ENCODE measurements around the gene PLEKHG2. TPM values are rescaled to one million over a fixed set of nuclear protein-coding genes. Genes with fewer than 3 reads are reported as not detected.

The PLEKHG2 gene
- total RNA-seq, 1 donor, result 25.0 TPM

DNA sequence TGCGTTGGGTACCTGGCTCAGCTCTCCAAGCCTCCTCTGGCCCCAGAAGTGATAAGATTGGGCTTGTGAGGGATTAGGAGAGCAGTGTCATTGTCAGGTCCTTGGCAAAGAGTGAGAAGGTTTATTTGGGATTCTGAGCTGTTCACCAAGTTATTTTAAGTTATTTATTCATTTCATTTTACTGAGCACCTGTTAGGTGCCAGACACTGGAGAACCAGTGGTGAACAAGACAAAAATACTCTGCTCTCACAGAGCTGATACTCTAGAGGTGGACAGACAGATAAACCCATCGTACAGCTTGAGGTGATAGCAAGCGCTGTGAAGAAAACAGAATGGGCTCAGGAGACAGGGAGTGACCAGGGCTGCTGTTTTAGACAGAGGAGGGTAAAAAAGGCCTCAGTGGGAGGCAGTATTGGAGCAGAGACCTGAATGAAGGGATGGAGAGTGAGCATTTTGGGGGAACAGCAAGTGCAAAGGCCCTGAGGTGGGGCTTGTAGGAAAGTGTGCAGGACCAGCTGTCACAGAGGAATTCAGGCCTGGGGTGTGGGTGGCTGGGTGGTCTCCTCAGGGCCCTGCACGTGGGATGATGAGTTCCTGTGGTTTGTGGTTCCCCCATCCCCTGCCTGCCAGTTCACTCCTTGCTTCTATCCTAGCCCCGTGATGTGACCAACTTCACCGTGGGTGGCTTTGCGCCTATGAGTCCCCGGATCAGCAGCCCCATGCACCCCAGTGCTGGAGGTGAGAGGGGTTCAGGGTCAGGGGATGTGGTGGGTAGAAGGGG is 59.5 kb downstream of the PLEKHG2 start:
- no peak for DNase-seq (ENCODE audit: low read depth)
- TF ChIP-seq, protein P1, sequence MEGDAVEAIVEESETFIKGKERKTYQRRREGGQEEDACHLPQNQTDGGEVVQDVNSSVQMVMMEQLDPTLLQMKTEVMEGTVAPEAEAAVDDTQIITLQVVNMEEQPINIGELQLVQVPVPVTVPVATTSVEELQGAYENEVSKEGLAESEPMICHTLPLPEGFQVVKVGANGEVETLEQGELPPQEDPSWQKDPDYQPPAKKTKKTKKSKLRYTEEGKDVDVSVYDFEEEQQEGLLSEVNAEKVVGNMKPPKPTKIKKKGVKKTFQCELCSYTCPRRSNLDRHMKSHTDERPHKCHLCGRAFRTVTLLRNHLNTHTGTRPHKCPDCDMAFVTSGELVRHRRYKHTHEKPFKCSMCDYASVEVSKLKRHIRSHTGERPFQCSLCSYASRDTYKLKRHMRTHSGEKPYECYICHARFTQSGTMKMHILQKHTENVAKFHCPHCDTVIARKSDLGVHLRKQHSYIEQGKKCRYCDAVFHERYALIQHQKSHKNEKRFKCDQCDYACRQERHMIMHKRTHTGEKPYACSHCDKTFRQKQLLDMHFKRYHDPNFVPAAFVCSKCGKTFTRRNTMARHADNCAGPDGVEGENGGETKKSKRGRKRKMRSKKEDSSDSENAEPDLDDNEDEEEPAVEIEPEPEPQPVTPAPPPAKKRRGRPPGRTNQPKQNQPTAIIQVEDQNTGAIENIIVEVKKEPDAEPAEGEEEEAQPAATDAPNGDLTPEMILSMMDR (IDR thresholded peaks at IDR 0.05; ENCODE audit: insufficient read depth, low read depth, low read length), result no peak
- H3K4me3 ChIP-seq (ENCODE audit: low read depth, low read length), result no peak overlapping the region

DNA sequence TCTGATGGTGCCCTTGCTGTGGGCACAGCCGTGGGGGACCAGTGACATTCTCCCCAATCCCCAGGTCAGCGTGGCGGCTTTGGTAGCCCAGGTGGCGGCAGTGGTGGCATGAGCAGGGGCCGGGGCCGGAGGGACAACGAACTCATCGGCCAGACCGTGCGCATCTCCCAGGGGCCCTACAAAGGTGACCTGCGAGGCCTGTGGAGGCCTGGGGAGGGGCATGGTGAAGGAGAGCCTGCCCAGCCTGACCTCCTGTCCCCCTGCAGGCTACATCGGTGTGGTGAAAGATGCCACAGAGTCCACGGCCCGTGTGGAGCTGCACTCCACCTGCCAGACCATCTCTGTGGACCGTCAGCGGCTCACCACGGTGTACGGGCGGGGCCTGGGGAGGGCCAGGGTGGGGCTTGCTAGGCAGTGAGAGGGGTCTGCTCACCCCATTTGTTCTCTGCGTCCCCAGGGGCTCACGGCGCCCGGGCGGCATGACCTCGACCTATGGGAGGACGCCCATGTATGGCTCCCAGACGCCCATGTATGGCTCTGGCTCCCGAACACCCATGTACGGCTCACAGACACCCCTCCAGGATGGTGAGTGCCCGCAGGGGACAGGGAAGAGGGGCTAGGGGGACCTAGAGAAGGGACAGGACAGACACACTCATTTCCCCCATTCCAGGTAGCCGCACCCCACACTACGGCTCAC is 60.4 kb downstream of the PLEKHG2 start:
- TF ChIP-seq, protein P1 (IDR thresholded peaks at IDR 0.05; ENCODE audit: insufficient read depth, low read depth, low read length), result no peak
- H3K4me3 ChIP-seq (ENCODE audit: low read depth, low read length), result no peak overlapping the region
- DNase-seq (ENCODE audit: low read depth), result no peak

DNA sequence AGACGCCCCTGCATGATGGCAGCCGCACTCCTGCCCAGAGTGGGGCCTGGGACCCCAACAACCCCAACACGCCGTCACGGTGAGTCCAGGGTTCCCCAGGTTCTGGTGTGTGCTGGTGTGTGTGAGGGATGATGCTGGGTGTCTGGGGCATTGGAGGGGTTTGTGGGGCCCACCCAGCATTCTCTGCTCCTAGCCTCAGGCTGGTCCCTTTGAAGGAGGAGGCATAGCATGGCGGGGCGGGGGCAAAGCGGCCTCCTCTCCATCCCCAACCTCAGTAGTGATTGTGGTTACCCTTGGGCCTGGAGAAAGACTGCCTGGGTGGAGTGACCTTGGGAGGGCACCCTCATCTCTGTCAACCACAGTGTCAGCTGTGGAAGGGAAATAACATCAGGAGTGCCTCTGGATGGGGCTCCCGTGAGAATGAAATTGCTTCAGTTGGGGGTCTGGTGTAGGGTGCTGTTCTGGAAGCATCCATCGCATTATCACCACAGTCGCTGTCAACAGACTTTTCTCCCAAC is 61.0 kb downstream of the PLEKHG2 start:
- no peak overlapping the region for H3K4me3 ChIP-seq (ENCODE audit: low read depth, low read length)
- DNase-seq (ENCODE audit: low read depth), result no peak
- TF ChIP-seq, protein P1 (IDR thresholded peaks at IDR 0.05; ENCODE audit: insufficient read depth, low read depth, low read length), result no peak

DNA sequence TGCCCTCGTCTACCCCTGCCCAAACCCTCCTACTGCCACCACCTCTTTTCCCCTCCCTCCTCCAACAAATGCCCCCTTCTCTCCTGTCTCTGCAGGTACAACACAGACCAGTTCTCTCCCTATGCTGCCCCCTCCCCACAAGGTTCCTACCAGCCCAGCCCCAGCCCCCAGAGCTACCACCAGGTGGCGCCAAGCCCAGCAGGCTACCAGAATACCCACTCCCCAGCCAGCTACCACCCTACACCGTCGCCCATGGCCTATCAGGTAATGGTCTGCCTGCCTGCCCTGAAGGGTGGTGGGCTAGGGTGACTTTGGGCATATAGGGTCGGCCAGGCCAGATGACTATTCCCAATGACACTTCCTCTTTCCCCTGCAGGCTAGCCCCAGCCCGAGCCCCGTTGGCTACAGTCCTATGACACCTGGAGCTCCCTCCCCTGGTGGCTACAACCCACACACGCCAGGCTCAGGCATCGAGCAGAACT is 61.7 kb downstream of the PLEKHG2 start:
- TF ChIP-seq, protein P1 (IDR thresholded peaks at IDR 0.05; ENCODE audit: insufficient read depth, low read depth, low read length), result peak; percentile 87
- DNase-seq (ENCODE audit: low read depth), result peak; percentile 44
- no peak overlapping the region for H3K4me3 ChIP-seq (ENCODE audit: low read depth, low read length)

DNA sequence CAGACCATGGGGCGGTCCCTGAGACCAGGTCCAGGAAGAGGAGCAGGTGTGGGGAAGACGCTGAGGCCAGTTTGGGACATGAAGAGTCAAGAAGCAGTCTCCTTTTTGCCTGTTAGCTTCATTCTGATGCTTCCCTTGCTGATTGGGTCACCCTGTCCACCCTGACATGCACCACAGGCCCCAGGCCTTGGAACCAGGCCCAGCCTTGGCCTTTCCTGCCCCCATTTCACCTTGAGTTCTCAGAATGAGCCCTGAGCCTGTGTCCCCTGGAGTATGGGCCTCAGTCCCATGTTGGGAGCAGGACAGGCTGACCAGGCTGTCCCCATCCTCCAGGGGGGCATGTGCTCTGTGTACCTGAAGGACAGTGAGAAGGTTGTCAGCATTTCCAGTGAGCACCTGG is 63.3 kb downstream of the PLEKHG2 start:
- TF ChIP-seq, protein P1 (IDR thresholded peaks at IDR 0.05; ENCODE audit: insufficient read depth, low read depth, low read length), result no peak
- no peak for DNase-seq (ENCODE audit: low read depth)
- no peak overlapping the region for H3K4me3 ChIP-seq (ENCODE audit: low read depth, low read length)

Small RNA genes lying within 50 kb of the gene (small RNA-seq; reads per million reads assigned to genes)
- gene MIR4530 (not detected), gene RN7SL566P (not detected)

Other genes starting within 250 kb of the PLEKHG2 start
- not detected in 2 replicates for gene NCCRP1, start 215.7 kb upstream of the PLEKHG2 start, total RNA-seq
- not detected in 2 replicates for gene SYCN, start 208.4 kb upstream of the PLEKHG2 start, total RNA-seq
- not detected in 2 replicates for gene IFNL3, start 167.7 kb upstream of the PLEKHG2 start, total RNA-seq
- gene IFNL4, start 163.8 kb upstream of the PLEKHG2 start, total RNA-seq, result not detected in 2 replicates
- not detected in 2 replicates for gene IFNL2, start 144.3 kb upstream of the PLEKHG2 start, total RNA-seq
- gene IFNL1, start 116.3 kb upstream of the PLEKHG2 start, total RNA-seq, result not detected in 2 replicates
- under 0.01 TPM in 1 of 2 replicates, not detected in the other for gene LRFN1, start 91.8 kb upstream of the PLEKHG2 start, total RNA-seq
- gene GMFG, start 76.6 kb upstream of the PLEKHG2 start, total RNA-seq, result 0.86 and 1.6 TPM in 2 replicates
- 38.0 and 45.7 TPM in 2 replicates for gene SAMD4B, start 70.2 kb upstream of the PLEKHG2 start, total RNA-seq
- gene PAF1, start 21.6 kb upstream of the PLEKHG2 start, total RNA-seq, result 29.6 and 33.2 TPM in 2 replicates
- gene MED29, start 21.3 kb upstream of the PLEKHG2 start, total RNA-seq, result 22.0 and 22.2 TPM in 2 replicates
- gene ZFP36, start 5.8 kb upstream of the PLEKHG2 start, total RNA-seq, result 5.8 and 8.6 TPM in 2 replicates
- 43.2 and 48.3 TPM in 2 replicates for gene RPS16, start 23.3 kb downstream of the PLEKHG2 start, total RNA-seq
- 71.8 and 80.7 TPM in 2 replicates for gene SUPT5H, start 32.9 kb downstream of the PLEKHG2 start, total RNA-seq
- gene TIMM50, start 68.2 kb downstream of the PLEKHG2 start, total RNA-seq, result 48.8 and 49.6 TPM in 2 replicates
- gene DLL3, start 86.3 kb downstream of the PLEKHG2 start, total RNA-seq, result under 0.01 and 0.43 TPM in 2 replicates
- not detected in 2 replicates for gene SELENOV, start 102.5 kb downstream of the PLEKHG2 start, total RNA-seq
- gene EID2B, start 120.2 kb downstream of the PLEKHG2 start, total RNA-seq, result 4.3 and 4.5 TPM in 2 replicates
- gene EID2, start 127.5 kb downstream of the PLEKHG2 start, total RNA-seq, result 8.4 and 10.8 TPM in 2 replicates
- gene LGALS13, start 189.9 kb downstream of the PLEKHG2 start, total RNA-seq, result not detected in 2 replicates
- not detected in 2 replicates for gene LGALS16, start 243.2 kb downstream of the PLEKHG2 start, total RNA-seq